ENCODE data around the gene MCC.

The MCC gene

GRCh38 chr5:113202746-113203716 is 285.2 kb downstream of the MCC start:
- no peak for DNase-seq (ENCODE audit: low read depth in 2 of 2)

GRCh38 chr5:113202287-113202686 is 286.0 kb downstream of the MCC start:
- DNase-seq (ENCODE audit: low read depth in 2 of 2) = no peak

DNA sequence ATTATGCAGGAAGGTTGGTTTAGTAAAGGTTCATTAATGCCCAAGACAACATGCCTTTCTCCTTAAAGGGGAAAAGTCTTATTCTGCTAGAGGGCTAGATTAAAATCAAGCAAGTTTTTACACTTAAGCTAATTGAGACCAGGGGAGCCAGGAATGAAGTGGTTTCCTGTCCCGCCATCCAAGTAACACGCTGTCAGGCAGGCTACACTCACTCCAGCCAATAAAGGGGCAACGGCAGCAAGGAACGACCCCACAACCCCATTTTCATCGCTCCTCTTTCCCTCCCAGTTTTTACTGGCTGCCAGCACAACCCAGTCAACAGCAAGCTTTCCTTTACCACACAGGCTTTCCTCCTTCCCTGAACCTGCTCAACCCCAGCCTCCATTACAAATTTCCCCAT is 286.5 kb downstream of the MCC start:
- no peak for DNase-seq (ENCODE audit: low read depth in 2 of 2)

GRCh38 chr5:113199122-113199905 is 288.9 kb downstream of the MCC start:
- DNase-seq (ENCODE audit: low read depth in 2 of 2) = no peak

GRCh38 chr5:113197456-113198200 is 290.6 kb downstream of the MCC start:
- DNase-seq (ENCODE audit: low read depth in 2 of 2) = no peak

- no peak for DNase-seq (ENCODE audit: low read depth in 2 of 2)
Measured at GRCh38 chr5:113195771-113196170, 292.5 kb downstream of the MCC start.

DNA sequence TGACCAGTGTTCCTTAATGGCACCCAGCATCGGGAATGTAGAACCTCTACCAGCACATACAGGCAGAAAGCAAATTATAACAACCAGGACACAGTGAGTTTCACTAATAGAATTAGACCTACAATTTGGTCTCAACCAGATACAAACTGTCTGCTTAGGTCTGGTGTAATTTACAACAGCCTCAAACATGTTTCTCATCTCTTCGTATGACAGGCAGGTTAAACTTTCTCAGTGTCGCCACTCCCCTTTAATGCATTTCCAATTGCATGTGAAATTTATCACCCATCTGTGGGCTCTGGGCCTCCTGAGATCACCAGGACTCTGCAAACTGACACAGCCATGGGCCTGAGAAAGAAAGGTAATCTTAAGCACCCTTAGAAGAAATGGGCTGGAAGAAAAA is 293.0 kb downstream of the MCC start:
- DNase-seq (ENCODE audit: low read depth in 2 of 2) = no peak

DNA sequence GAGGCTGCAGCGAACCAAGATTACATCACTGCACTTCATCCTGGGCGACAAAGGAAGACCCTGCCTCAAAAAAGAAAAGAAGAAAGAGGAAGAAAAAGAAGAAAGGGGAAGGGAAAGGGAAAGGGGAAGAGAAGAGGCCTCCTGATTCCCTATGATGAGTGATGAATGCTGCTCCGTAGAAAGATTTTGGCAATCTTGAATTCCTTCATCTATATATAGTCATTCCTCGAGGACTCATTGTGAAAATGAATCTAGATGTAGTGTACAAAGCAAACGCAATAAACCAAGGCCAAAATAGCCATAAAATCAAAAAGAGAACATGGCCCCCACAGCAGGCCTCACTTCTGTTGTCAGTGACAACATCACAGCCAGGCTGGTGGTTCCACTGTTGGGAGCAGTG is 293.7 kb downstream of the MCC start:
- DNase-seq (ENCODE audit: low read depth in 2 of 2) = no peak

DNA sequence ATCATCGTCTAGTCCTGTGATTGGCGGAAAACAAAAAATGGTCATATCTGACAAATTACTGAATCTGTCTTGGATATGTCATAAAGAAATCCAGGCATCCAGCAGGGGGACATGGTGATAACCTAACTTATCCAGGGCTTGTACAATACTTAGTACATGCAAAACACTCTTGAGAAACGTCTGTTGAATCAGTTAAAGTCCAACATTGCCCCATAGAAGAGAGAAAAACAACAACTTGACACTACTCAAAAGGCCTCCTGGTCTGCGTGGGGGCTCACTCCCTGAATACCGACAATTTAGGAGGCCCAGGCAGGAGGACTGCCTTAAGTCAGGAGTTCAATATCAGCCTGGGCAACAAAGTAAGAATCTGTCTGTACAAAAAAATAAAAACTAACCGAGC is 294.1 kb downstream of the MCC start:
- DNase-seq (ENCODE audit: low read depth in 2 of 2) = no peak

DNA sequence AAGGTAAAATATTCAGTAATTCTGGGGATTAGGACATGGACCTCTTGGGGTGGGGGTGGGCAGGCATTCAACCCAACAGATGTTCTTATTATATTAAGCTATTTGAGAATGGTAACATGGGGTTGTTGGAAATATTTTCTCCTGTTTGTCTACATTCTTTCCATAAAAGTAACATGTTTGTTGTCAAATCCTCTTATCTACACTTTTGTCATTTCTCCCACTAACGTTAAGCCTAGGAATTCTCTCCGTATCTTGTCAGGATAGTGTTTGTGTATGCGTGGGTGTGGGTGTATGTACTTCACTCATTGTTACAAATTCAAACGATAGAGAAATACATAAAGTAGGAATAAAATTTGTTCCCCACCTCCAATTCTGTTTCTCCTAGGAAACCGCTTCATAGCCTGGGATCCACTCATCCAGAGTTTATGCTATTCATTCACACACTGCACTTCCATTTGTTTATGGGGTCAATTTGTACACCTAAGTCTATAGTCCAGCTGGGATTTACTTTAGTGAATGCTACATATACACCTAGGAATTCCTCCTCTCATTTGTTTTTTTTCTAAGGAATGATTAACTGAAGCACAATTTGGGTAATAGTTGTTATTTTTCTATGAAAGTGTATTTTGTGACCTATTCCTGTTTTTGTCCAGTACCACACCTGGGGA is 294.8 kb downstream of the MCC start:
- DNase-seq (ENCODE audit: low read depth in 2 of 2) = no peak

DNA sequence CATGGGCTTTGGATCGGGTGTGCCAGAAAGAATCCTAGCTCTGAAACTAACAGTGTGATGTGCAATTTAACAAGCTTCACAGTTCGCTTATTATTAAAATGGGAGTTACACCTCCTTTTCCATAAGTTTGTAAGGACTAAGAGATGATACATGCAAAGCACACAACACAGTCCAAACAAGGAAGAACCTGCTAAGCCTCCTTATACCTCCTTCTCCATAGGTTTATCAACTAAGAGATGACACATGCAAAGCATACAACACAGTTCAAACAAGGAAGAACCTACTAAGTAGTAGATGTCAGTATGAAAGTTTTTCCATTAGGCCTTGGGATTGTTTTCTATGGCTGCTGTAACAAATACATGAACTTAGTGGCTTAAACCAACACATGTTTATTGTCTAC is 295.7 kb downstream of the MCC start:
- no peak for DNase-seq (ENCODE audit: low read depth in 2 of 2)

DNA sequence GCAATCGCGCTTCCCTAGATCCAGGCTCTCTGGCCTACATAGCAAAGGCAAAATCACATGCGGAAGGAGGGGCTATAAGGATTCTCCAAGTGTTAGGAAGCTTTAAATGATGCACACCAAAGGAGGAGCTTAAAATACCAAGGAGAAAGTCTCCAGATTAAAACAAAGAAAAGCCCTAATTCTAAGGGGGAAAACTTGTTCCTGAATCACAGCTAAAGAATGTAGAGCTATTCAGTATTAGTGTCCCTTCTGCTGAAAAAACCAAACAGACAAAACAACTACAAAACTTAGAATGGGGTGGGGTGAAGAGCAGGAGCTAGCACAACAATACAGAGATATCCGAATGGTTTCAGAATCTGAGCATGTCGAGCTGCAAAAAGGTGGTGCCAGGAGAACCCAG is 297.9 kb downstream of the MCC start:
- no peak for DNase-seq (ENCODE audit: low read depth in 2 of 2)

- DNase-seq (ENCODE audit: low read depth in 2 of 2) = no peak
Measured at GRCh38 chr5:113189291-113189690, 299.0 kb downstream of the MCC start.

DNA sequence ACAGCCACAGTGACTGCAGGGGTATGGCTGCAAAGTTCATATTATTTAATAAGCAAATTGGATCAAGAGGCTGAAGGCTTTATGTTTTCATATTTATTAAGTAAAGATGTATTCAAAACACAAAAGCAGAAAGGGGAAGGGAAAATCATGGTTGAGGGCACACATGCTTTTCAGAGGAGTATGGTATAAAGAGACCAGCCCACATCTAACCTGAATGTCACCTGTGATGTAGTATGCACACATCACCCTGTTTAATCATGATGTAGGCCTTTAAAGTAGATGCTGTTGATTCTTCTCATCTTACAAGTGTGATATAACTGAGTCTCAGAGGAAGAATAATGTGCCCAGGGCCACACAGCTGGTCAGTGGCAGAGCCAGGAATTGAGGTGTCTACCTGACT is 299.8 kb downstream of the MCC start:
- DNase-seq (ENCODE audit: low read depth in 2 of 2) = no peak

DNA sequence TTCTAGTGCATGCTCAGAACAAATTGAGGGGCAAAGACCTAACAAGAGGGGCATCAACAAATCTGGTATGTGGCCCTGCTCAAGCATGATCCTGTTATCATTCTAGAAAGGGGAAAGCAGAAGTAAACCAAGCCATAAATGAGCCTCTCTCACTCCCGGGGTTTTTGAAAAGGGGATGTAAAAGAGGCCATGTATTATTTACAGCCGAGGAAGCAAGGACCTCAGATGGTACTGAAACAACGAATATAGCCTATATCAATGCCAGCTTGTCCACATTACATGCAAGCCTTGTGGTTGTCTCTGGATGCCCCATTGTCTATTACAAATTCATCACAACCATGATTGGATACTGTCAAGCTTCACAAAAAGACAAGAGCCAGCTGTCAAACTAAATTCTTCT is 300.3 kb downstream of the MCC start:
- no peak for DNase-seq (ENCODE audit: low read depth in 2 of 2)

- DNase-seq (ENCODE audit: low read depth in 2 of 2) = no peak
Measured at GRCh38 chr5:113186061-113186460, 302.2 kb downstream of the MCC start.

DNA sequence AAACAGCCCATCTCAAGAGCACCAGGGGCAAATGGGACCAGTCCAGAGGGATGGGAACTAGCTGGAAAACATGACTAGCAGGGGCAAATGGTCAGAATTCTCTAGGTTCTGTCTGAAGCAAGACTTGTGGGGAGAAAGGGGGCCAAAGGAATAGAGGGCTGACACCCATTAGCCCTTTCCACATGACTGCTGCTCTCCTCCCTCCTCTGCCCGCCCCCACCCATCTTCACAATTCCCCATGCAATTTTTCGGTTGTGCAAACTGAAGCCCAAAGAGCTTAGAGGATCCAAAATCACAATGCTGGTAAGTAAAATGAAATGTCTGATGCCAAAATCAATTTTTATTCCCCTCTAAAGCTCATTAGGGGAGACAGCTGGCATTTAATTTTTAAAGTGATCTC is 304.6 kb downstream of the MCC start:
- DNase-seq (ENCODE audit: low read depth in 2 of 2) = no peak

DNA sequence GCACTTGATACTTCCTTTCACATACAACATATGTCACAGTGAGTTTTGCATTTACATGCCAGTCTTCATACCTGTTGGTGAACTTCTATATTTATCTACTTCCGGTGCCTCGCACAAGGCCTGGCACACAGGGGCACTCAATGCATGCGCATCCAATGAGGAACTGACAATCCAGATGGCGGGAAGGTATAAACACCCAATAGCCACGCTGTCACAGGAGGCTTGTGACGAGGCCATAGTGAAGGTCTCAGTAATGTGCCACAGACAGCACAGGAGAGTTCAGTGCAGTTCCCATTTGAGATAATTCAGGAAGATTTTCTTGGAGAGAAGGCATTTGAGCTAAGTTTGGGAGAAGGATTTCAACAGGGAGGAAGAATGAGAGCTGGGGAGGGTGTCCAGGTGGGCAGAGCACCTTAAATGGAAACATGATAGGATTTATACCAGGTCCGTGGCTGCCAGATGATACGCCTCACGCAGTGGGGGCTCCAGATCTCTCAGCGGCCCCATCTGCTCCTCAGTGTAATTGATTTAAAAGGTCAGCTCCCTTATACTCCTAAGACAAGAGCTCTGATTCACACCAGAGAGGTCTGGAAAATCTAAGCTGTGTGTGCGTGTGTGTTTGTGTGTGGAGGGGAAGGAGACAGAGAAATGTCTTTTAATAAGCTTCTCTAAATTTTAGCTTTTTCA is 305.5 kb downstream of the MCC start:
- no peak for DNase-seq (ENCODE audit: low read depth in 2 of 2)

DNA sequence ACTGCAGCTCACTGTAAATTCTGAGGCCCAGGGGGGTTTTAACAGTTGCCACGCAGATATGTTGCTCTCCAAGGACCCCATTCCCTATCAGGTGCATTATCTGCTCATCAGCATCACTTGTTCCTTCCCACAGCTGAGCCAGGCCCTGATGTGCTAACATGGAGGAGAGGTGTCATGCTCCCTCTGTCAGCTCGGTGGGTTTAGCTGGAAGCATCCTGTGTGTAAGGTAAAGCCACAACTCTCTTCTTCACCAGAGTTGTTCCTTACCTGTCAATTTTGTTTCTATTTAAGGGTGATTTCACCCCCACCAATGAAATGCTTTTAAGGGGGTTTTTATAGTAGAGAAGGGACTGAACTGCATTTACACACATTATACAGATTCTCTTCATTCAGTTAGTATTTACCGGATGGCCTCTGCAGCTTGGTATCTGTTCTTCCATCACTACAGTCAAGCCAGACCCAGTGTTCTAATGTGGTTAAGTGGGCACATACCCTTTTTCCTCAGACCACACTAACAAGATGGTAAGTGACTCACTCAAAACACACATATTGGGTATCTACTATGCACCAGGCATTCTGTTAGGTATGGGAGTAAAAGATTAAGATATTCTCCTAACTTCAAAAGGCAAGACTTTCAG is 306.3 kb downstream of the MCC start:
- no peak for DNase-seq (ENCODE audit: low read depth in 2 of 2)

DNA sequence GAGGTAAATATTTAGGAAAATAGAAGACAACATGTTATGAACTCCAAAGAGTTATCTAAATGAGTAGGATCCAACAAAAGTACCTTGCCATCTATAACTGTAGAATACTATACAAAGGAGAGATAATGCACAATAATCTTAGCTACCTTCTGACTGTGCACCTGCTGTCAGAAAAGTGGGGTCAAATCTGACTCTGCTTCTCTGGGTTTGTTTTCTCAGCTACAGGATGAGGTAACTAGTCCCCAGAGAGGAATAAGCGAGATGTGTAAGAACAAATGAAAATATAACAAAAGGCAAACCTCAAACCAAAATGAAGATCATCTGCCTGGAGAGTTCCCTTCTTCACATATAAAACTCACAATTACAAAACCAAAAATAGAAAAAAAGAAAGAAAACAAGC is 306.8 kb downstream of the MCC start:
- DNase-seq (ENCODE audit: low read depth in 2 of 2) = no peak

DNA sequence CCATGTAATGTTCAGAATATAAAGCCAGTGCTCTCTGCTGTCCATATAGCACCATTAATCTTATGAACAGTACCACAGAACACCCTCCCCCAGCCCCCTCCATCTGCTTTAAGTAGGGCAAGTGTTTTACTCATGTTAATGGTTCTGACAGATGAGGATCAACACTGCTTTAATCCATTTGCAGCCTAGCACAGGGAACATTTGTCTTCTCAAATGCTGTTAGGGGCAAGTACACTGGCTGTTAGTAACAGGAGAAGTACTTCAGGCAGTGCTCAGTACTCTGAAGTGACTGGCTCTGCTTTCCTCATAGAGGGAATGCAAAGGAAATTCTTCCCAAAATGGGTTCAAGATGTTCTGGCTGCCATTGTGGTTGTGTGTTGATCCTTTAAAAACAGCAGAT is 309.1 kb downstream of the MCC start:
- no peak for DNase-seq (ENCODE audit: low read depth in 2 of 2)
